SKM-1 (cell line): ENCODE results near the gene KSR2.
"Not testable (repeated sequence)": the region's sequence is repeated elsewhere in the genome, so short reads cannot be mapped to it uniquely, and the experiment has no call there.

ENCODE experiments used
- DNase-seq: peaks from one replicate; lab custom pipeline; 2025; ENCODE audit not compliant: unreplicated experiment; lab: John Stamatoyannopoulos, UW

The KSR2 gene

GRCh38 chr12:117646520-117646919 is 322.3 kb downstream of the KSR2 start:
- DNase-seq: no peak

- no peak for DNase-seq
Measured at GRCh38 chr12:117645473-117645872, 323.3 kb downstream of the KSR2 start.

GRCh38 chr12:117643971-117644370 is 324.8 kb downstream of the KSR2 start:
- no peak for DNase-seq

- no peak for DNase-seq
Measured at GRCh38 chr12:117641885-117642284, 326.9 kb downstream of the KSR2 start.

- DNase-seq: no peak
Measured at GRCh38 chr12:117640511-117640910, 328.3 kb downstream of the KSR2 start.

- DNase-seq: no peak
Measured at GRCh38 chr12:117629454-117629853, 339.3 kb downstream of the KSR2 start.

- not testable (repeated sequence) for DNase-seq
Measured at GRCh38 chr12:117628711-117629110, 340.1 kb downstream of the KSR2 start.

- no peak for DNase-seq
Measured at GRCh38 chr12:117622741-117623140, 346.0 kb downstream of the KSR2 start.

- no peak for DNase-seq
Measured at GRCh38 chr12:117622087-117622486, 346.7 kb downstream of the KSR2 start.

GRCh38 chr12:117607778-117608177 is 361.0 kb downstream of the KSR2 start:
- no peak for DNase-seq

GRCh38 chr12:117606945-117607344 is 361.8 kb downstream of the KSR2 start:
- DNase-seq: no peak

- no peak for DNase-seq
Measured at GRCh38 chr12:117606024-117606423, 362.8 kb downstream of the KSR2 start.

- no peak for DNase-seq
Measured at GRCh38 chr12:117603316-117604113, 365.3 kb downstream of the KSR2 start.

- DNase-seq: no peak
Measured at GRCh38 chr12:117599849-117600248, 368.9 kb downstream of the KSR2 start.

GRCh38 chr12:117596968-117597367 is 371.8 kb downstream of the KSR2 start:
- no peak for DNase-seq

- DNase-seq: no peak
Measured at GRCh38 chr12:117595751-117596150, 373.0 kb downstream of the KSR2 start.

GRCh38 chr12:117594481-117594880 is 374.3 kb downstream of the KSR2 start:
- DNase-seq: no peak

GRCh38 chr12:117593815-117594400 is 374.9 kb downstream of the KSR2 start:
- no peak for DNase-seq

- no peak for DNase-seq
Measured at GRCh38 chr12:117592588-117593305, 376.0 kb downstream of the KSR2 start.

- DNase-seq: no peak
Measured at GRCh38 chr12:117590999-117591398, 377.8 kb downstream of the KSR2 start.

- no peak for DNase-seq
Measured at GRCh38 chr12:117590386-117590785, 378.4 kb downstream of the KSR2 start.

GRCh38 chr12:117589021-117589420 is 379.8 kb downstream of the KSR2 start:
- DNase-seq: no peak
